Panc1 (cell line): ENCODE data around the gene GABRQ.

Source experiments
- POLR2AphosphoS5 ChIP-seq: IDR thresholded peaks from 2 replicates; pipeline ENCODE4 v1.6.1; 2012; ENCODE audit warnings: mild to moderate bottlenecking, low read depth, low read length, moderate library complexity
- REST ChIP-seq, 2 experiments: IDR thresholded peaks; 2 replicates each; pipeline ENCODE4 v1.6.1; 2011 to 2012; ENCODE audit warnings: low read depth in 2 of 2, control low read depth in 1 of 2, low read length in 1 of 2, mild to moderate bottlenecking in 1 of 2, moderate library complexity in 1 of 2; ENCODE audit not compliant: insufficient read depth in 1 of 2
- SIN3A ChIP-seq: IDR thresholded peaks from 2 replicates; pipeline ENCODE4 v1.6.1; 2012; ENCODE audit warnings: low read depth, mild to moderate bottlenecking, low read length, moderate library complexity, borderline replicate concordance; ENCODE audit not compliant: insufficient read depth
- TCF7L2 ChIP-seq: IDR thresholded peaks from 2 replicates; pipeline ENCODE4 v1.6.1; 2011; ENCODE audit warnings: mild to moderate bottlenecking, low read depth, low read length, inconsistent platforms
- TF ChIP-seq, protein P1 (sequence below): fragments of 450-650 bp; IDR thresholded peaks from 2 replicates; pipeline ENCODE4 v1.5.1; 2017; ENCODE audit warnings: mild to moderate bottlenecking

- TF ChIP-seq, protein P1, sequence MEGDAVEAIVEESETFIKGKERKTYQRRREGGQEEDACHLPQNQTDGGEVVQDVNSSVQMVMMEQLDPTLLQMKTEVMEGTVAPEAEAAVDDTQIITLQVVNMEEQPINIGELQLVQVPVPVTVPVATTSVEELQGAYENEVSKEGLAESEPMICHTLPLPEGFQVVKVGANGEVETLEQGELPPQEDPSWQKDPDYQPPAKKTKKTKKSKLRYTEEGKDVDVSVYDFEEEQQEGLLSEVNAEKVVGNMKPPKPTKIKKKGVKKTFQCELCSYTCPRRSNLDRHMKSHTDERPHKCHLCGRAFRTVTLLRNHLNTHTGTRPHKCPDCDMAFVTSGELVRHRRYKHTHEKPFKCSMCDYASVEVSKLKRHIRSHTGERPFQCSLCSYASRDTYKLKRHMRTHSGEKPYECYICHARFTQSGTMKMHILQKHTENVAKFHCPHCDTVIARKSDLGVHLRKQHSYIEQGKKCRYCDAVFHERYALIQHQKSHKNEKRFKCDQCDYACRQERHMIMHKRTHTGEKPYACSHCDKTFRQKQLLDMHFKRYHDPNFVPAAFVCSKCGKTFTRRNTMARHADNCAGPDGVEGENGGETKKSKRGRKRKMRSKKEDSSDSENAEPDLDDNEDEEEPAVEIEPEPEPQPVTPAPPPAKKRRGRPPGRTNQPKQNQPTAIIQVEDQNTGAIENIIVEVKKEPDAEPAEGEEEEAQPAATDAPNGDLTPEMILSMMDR: peak; percentile 74
- no peak for TF ChIP-seq REST (IDR thresholded peaks at IDR 0.05; ENCODE audit: insufficient read depth in 1 of 2, low read depth in 2 of 2, low read length in 1 of 2)
- no peak for TF ChIP-seq SIN3A
- no peak for TF ChIP-seq POLR2AphosphoS5
- no peak for TF ChIP-seq TCF7L2
These were observed 1.8 kb upstream of the GABRQ start for GRCh38 chrX:152635941-152636340.
